ENCODE results near the gene IFNL1. TPM values are rescaled to one million over a fixed set of nuclear protein-coding genes. Genes with fewer than 3 reads are reported as not detected.

The IFNL1 gene
- total RNA-seq, 1 experiment from 2014 or later, result not detected

GRCh38 chr19:39319098-39319891 is 23.1 kb downstream of the IFNL1 start:
- peaks cover 14% of the 10 kb centered on the region for H3K4me1 ChIP-seq
- peaks cover 11% of the 10 kb centered on the region for H3K36me3 Mint-ChIP-seq (ENCODE audit: insufficient read depth, unreplicated experiment)
- H3K4me3 ChIP-seq (ENCODE audit: low read depth, low read length), result peak overlapping the region; percentile 95

GRCh38 chr19:39319892-39320248 is 23.7 kb downstream of the IFNL1 start:
- no peak for DNase-seq
- intact Hi-C loops (cut with micrococcal nuclease; ENCODE audit: unreplicated experiment), result loop anchor here (1.0 kb wide), 1 partner anchor 12 kb away; no protein-coding TSS in a partner anchor
- peaks cover 14% of the 10 kb centered on the region for H3K36me3 Mint-ChIP-seq (ENCODE audit: insufficient read depth, unreplicated experiment)
- no peak for TF ChIP-seq CTCF (IDR thresholded peaks at IDR 0.05; ENCODE audit: insufficient read depth in 1 of 2, low read depth in 1 of 2, low read length in 1 of 2, severe bottlenecking in 1 of 2, unreplicated experiment in 1 of 2)
- no peaks in the 10 kb centered on the region for H3K9me3 Mint-ChIP-seq (ENCODE audit: unreplicated experiment)
- H3K4me1 Mint-ChIP-seq (ENCODE audit: low read depth, unreplicated experiment), result peaks cover 33% of the 10 kb centered on the region
- Histone ChIP-seq H3K36me3 (ENCODE audit: control insufficient read depth, insufficient read depth, low read length) (no peaks in the 10 kb centered on the region; the same call in 1 of the 2 replicates), H3K27me3 (replicated peaks; ENCODE audit: control insufficient read depth, insufficient read depth, low read length) (no peaks in the 10 kb centered on the region), H3K4me1 (peaks cover 14% of the 10 kb centered on the region), H3K9me3 (no peaks in the 10 kb centered on the region), H3K4me3 (ENCODE audit: low read depth, low read length) (peak overlapping the region; percentile 95)
- no TSS peak for BruUV-seq (replicated peaks)
- CTCF ChIA-PET, result no interaction called here
- H3K27ac Mint-ChIP-seq (ENCODE audit: unreplicated experiment), result no peak overlapping the region
- H3K4me3 Mint-ChIP-seq (ENCODE audit: unreplicated experiment), result peak overlapping the region; percentile 93
- POLR2A ChIA-PET, result no interaction called here
- no peaks in the 10 kb centered on the region for H3K27me3 Mint-ChIP-seq (ENCODE audit: insufficient read depth, unreplicated experiment)

More at GRCh38 chr19:39319098-39319891, 23.1 kb downstream of the IFNL1 start:
- TF ChIP-seq CTCF (IDR thresholded peaks at IDR 0.05; ENCODE audit: insufficient read depth in 1 of 2, low read depth in 1 of 2, low read length in 1 of 2, severe bottlenecking in 1 of 2, unreplicated experiment in 1 of 2), result no peak
- H3K27me3 Mint-ChIP-seq (ENCODE audit: insufficient read depth, unreplicated experiment), result no peaks in the 10 kb centered on the region
- no peaks in the 10 kb centered on the region for H3K9me3 Mint-ChIP-seq (ENCODE audit: unreplicated experiment)
- H3K27me3 ChIP-seq (replicated peaks; ENCODE audit: control insufficient read depth, insufficient read depth, low read length), result no peaks in the 10 kb centered on the region
- intact Hi-C loops (cut with micrococcal nuclease; ENCODE audit: unreplicated experiment), result no loop called here
- peak overlapping the region; percentile 26 for H3K27ac Mint-ChIP-seq (ENCODE audit: unreplicated experiment)
- CTCF ChIA-PET, result no interaction called here
- POLR2A ChIA-PET, result no interaction called here
- peak overlapping the region; percentile 93 for H3K4me3 Mint-ChIP-seq (ENCODE audit: unreplicated experiment)
- no peaks in the 10 kb centered on the region for H3K9me3 ChIP-seq
- H3K4me1 Mint-ChIP-seq (ENCODE audit: low read depth, unreplicated experiment), result peaks cover 33% of the 10 kb centered on the region
- no peak for DNase-seq
- BruUV-seq (replicated peaks), result TSS peak; percentile 44
- H3K36me3 ChIP-seq (ENCODE audit: control insufficient read depth, insufficient read depth, low read length), result no peaks in the 10 kb centered on the region; the same call in 1 of the 2 replicates

GRCh38 chr19:39321117-39321831 is 25.1 kb downstream of the IFNL1 start:
- Mint-ChIP-seq H3K4me1 (ENCODE audit: low read depth, unreplicated experiment) (peaks cover 33% of the 10 kb centered on the region), H3K9me3 (ENCODE audit: unreplicated experiment) (no peaks in the 10 kb centered on the region), H3K27ac (ENCODE audit: unreplicated experiment) (peak overlapping the region; percentile 47), H3K4me3 (ENCODE audit: unreplicated experiment) (peak overlapping the region; percentile 77), H3K36me3 (ENCODE audit: insufficient read depth, unreplicated experiment) (peaks cover 16% of the 10 kb centered on the region), H3K27me3 (ENCODE audit: insufficient read depth, unreplicated experiment) (no peaks in the 10 kb centered on the region)
- CTCF ChIA-PET, result no interaction called here
- TF ChIP-seq CTCF (IDR thresholded peaks at IDR 0.05; ENCODE audit: insufficient read depth in 1 of 2, low read depth in 1 of 2, low read length in 1 of 2, severe bottlenecking in 1 of 2, unreplicated experiment in 1 of 2), result no peak
- Histone ChIP-seq H3K4me1 (peaks cover 14% of the 10 kb centered on the region), H3K36me3 (ENCODE audit: control insufficient read depth, insufficient read depth, low read length) (no peaks in the 10 kb centered on the region), H3K27me3 (replicated peaks; ENCODE audit: control insufficient read depth, insufficient read depth, low read length) (no peaks in the 10 kb centered on the region), H3K9me3 (no peaks in the 10 kb centered on the region), H3K4me3 (ENCODE audit: low read depth, low read length) (peak overlapping the region; percentile 95)
- POLR2A ChIA-PET, result no interaction called here
- intact Hi-C loops (cut with micrococcal nuclease; ENCODE audit: unreplicated experiment), result no loop called here
- no peak for DNase-seq
- no TSS peak for BruUV-seq (replicated peaks)

Data from Caco-2 (cell line).